K562 (cell line): ENCODE results near the gene HIF1A. TPM values are rescaled to one million over a fixed set of nuclear protein-coding genes. Genes with fewer than 3 reads are reported as not detected.

ENCODE experiments used
- BRD9 ChIP-seq: fragments of 450-650 bp; IDR thresholded peaks from 2 replicates; pipeline ENCODE4 v1.6.1; 2018; ENCODE audit warnings: low read depth; ENCODE audit not compliant: partially characterized antibody
- C11orf30 ChIP-seq: fragments of 450-650 bp; IDR thresholded peaks from 2 replicates; pipeline ENCODE4 v1.6.1; 2016; ENCODE audit warnings: low read depth, mild to moderate bottlenecking
- COPS2 ChIP-seq: fragments of 450-650 bp; conservative IDR thresholded peaks from 2 replicates; pipeline ENCODE4 v1.6.1; 2016; ENCODE audit warnings: mild to moderate bottlenecking, moderate library complexity
- GABPA ChIP-seq: fragments of 200-800 bp; sonication (Bioruptor generic); conservative IDR thresholded peaks from 2 replicates; pipeline ENCODE4 v1.6.1; 2016; ENCODE audit warnings: low read depth, missing genetic modification characterization, missing compliant biosample characterization
- GATAD2A ChIP-seq: fragments of 450-650 bp; IDR thresholded peaks from 2 replicates; pipeline ENCODE4 v1.6.1; 2017
- HCFC1 ChIP-seq: IDR thresholded peaks from 2 replicates; pipeline ENCODE4 v1.6.1; 2012; ENCODE audit warnings: low read depth, low read length, improper control_type of control experiment
- HDAC1 ChIP-seq, 2 experiments: fragments of 450-650 bp; IDR thresholded peaks; 2 replicates each; pipeline ENCODE4 v1.6.1; 2016 to 2017; ENCODE audit warnings: inconsistent platforms in 1 of 2, mild to moderate bottlenecking in 1 of 2, moderate library complexity in 1 of 2
- KDM2B ChIP-seq: fragments of 250-450 bp; sonication (Bioruptor Pico); IDR thresholded peaks from 2 replicates; pipeline ENCODE4 v1.8.0; 2021; ENCODE audit warnings: mild to moderate bottlenecking, moderate library complexity
- NRF1 ChIP-seq, 2 experiments: fragments of 450-650 bp; IDR thresholded peaks in 1 of 2; conservative IDR thresholded peaks in 1 of 2; 2 replicates each; pipeline ENCODE4 v1.6.1; 2014; ENCODE audit warnings: mild to moderate bottlenecking in 2 of 2
- POLR2A ChIP-seq: fragments of 450-650 bp; conservative IDR thresholded peaks from 2 replicates; pipeline ENCODE4 v1.6.1; 2016
- RBBP5 ChIP-seq: fragments of 200-600 bp; sonication (generic); IDR thresholded peaks from 2 replicates; pipeline ENCODE4 v1.6.1; 2012; ENCODE audit warnings: borderline replicate concordance, mild to moderate bottlenecking, low read length, control low read depth, inconsistent platforms; ENCODE audit not compliant: insufficient read depth, poor library complexity, severe bottlenecking
- SIN3A ChIP-seq, 2 experiments: fragments of 150-350 bp in 1 of 2; IDR thresholded peaks; 2 replicates each; pipeline ENCODE4 v1.6.1; 2011 to 2016; ENCODE audit warnings: borderline replicate concordance in 2 of 2, low read depth in 2 of 2, low read length in 2 of 2, mild to moderate bottlenecking in 2 of 2, moderate library complexity in 2 of 2; ENCODE audit not compliant: control insufficient read depth in 1 of 2
- STAT5A ChIP-seq: IDR thresholded peaks from 2 replicates; pipeline ENCODE4 v1.6.1; 2012; ENCODE audit warnings: low read length, inconsistent platforms, borderline replicate concordance
- ZBTB7A ChIP-seq: IDR thresholded peaks from 2 replicates; pipeline ENCODE4 v1.6.1; 2011; ENCODE audit warnings: low read depth, mild to moderate bottlenecking, low read length, moderate library complexity, borderline replicate concordance; ENCODE audit not compliant: control insufficient read depth
- ZNF263 ChIP-seq: sonication (generic); formaldehyde crosslinking; IDR thresholded peaks from 2 replicates; pipeline ENCODE4 v1.8.0; 2022; ENCODE audit warnings: mild to moderate bottlenecking, missing genetic modification reagents, borderline replicate concordance
- ZNF445 ChIP-seq: fragments of 250-450 bp; sonication (Bioruptor Pico); IDR thresholded peaks from 2 replicates; pipeline ENCODE4 v1.4.0; 2020; ENCODE audit warnings: low read depth, mild to moderate bottlenecking, moderate library complexity
- polyA plus RNA-seq, 8 experiments: library from polyadenylated mRNA; depleted of rRNA in 4 of 8; stranded (reverse) in 5 of 8; unstranded in 3 of 8; fragments of >200 nt; fragmentation: Nextera tagmentation in 2 of 8; fragmentation: Illumina TruSeq in 1 of 8; extraction: Ambion mirVana in 2 of 8; extraction: Trizol in 1 of 8; gene quantifications; 2 replicates each; pipeline versions ENCODE4 v1.2.1 to v1.2.3, GENCODE V29; 2011 to 2014; ENCODE audit warnings: inconsistent platforms in 1 of 8, missing spikeins in 1 of 8
- total RNA-seq, 7 experiments: library from RNA; depleted of rRNA in 6 of 7; stranded (reverse); fragments of >200 nt in 6 of 7; fragmentation: Illumina TruSeq in 2 of 7; extraction: Trizol in 2 of 7; gene quantifications; 2 replicates each; pipeline versions ENCODE4 v1.2.1 to v1.2.3, GENCODE V29; 2011 to 2021; ENCODE audit warnings: low replicate concordance in 1 of 7
- TF ChIP-seq, protein P1 (sequence below): fragments of 450-650 bp; formaldehyde crosslinking; IDR thresholded peaks from 2 replicates; pipeline ENCODE4 v1.4.0; 2020; ENCODE audit warnings: mild to moderate bottlenecking, moderate library complexity
- TF ChIP-seq, protein P2 (sequence below): fragments of 250-450 bp; sonication (Bioruptor Pico); IDR thresholded peaks from 2 replicates; pipeline ENCODE4 v1.8.0; 2022; ENCODE audit warnings: moderate library complexity, mild to moderate bottlenecking, inconsistent platforms
- TF ChIP-seq, protein P3 (sequence below): fragments of 250-450 bp; sonication (Bioruptor Pico); IDR thresholded peaks from 2 replicates; pipeline ENCODE4 v1.8.0; 2021; ENCODE audit warnings: borderline replicate concordance, mild to moderate bottlenecking, moderate library complexity; ENCODE audit not compliant: poor library complexity, severe bottlenecking
- TF ChIP-seq, protein P4 (sequence below), 2 experiments: fragments of 450-650 bp; conservative IDR thresholded peaks; 2 replicates each; pipeline ENCODE4 v1.6.1; 2017; ENCODE audit warnings: mild to moderate bottlenecking in 2 of 2, moderate library complexity in 2 of 2
- TF ChIP-seq, protein P5 (sequence below): fragments of 450-650 bp; formaldehyde crosslinking; IDR thresholded peaks from 2 replicates; pipeline ENCODE4 v1.4.0; 2020; ENCODE audit warnings: mild to moderate bottlenecking, moderate library complexity

HIF1A gene
- total and polyA plus RNA-seq, 9 of the 15 experiments (the other 6 are each of a cell fraction or from before 2014, with no cell fraction given) = 5.9 to 35.3 (median 24.2) TPM

DNA sequence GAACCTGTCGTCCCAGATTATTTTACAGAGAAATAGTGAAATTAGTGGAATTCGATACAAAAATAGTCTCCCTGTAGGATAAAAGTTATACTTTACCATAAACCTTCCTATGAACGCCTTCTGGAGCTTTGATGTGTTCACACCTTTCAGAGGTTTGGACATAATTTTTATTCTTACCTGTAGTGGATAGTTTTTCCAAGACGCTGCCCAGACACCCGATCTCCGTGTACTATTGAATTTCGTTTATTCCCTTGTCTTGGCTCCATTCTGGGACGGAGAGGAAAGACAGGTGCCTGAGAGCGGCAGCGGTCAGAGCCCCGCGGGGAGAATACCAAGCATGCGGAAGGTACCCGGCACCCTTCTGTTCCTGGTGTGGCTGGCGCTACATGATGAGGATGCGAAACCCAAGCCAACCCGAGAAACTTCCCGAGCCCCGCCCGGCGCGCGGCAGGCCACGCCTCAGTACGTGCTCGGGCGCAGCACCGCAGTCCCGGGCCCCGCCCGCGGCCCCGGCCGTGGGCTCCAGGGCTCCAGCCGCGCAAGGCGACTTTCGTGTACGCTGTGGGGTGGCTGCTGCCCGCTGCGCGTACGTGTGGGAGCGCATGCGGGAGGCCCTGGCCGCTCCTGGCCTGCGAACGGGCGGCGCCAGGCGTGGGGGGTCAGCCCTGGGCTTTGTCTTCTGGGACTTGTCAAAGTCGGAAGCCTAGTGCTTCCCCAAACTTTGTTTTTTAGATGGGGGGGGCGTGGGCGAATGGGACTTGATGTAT lies 55.6 kb downstream of the HIF1A start (continued):
- peak in 1 of 2 experiments; percentile 56; a peak in 1 of 4 replicates for TF ChIP-seq HDAC1 (IDR thresholded peaks at IDR 0.05)
- peak; percentile 82 to 84 for TF ChIP-seq NRF1 (conservative IDR thresholded peaks at IDR 0.05 in 1 of 2, IDR thresholded peaks at IDR 0.05 in 1 of 2)
- TF ChIP-seq ZNF445 (CRISPR knock-in tag) = no peak
- TF ChIP-seq C11orf30 = 0 out of 2 replicates have a peak, but pooled peaks have one; percentile 6
- TF ChIP-seq HCFC1 = 0 out of 2 replicates have a peak, but pooled peaks have one; percentile 9
- TF ChIP-seq KDM2B (CRISPR knock-in tag) = peak; percentile 31; the same call in 1 of the 2 replicates
- TF ChIP-seq, protein P1, sequence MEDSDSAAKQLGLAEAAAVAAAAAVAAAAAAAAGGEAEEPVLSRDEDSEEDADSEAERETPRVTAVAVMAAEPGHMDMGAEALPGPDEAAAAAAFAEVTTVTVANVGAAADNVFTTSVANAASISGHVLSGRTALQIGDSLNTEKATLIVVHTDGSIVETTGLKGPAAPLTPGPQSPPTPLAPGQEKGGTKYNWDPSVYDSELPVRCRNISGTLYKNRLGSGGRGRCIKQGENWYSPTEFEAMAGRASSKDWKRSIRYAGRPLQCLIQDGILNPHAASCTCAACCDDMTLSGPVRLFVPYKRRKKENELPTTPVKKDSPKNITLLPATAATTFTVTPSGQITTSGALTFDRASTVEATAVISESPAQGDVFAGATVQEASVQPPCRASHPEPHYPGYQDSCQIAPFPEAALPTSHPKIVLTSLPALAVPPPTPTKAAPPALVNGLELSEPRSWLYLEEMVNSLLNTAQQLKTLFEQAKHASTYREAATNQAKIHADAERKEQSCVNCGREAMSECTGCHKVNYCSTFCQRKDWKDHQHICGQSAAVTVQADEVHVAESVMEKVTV = no peak
- 0 out of 2 replicates have a peak, but pooled peaks have one; percentile 49 for TF ChIP-seq GATAD2A
- no peak for TF ChIP-seq ZNF263
- TF ChIP-seq, protein P2, sequence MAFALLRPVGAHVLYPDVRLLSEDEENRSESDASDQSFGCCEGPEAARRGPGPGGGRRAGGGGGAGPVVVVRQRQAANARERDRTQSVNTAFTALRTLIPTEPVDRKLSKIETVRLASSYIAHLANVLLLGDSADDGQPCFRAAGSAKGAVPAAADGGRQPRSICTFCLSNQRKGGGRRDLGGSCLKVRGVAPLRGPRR (CRISPR knock-in tag) = no peak
- TF ChIP-seq, protein P3, sequence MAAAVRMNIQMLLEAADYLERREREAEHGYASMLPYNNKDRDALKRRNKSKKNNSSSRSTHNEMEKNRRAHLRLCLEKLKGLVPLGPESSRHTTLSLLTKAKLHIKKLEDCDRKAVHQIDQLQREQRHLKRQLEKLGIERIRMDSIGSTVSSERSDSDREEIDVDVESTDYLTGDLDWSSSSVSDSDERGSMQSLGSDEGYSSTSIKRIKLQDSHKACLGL (CRISPR knock-in tag) = no peak
- TF ChIP-seq RBBP5 = peak; percentile 76
- TF ChIP-seq, protein P4, sequence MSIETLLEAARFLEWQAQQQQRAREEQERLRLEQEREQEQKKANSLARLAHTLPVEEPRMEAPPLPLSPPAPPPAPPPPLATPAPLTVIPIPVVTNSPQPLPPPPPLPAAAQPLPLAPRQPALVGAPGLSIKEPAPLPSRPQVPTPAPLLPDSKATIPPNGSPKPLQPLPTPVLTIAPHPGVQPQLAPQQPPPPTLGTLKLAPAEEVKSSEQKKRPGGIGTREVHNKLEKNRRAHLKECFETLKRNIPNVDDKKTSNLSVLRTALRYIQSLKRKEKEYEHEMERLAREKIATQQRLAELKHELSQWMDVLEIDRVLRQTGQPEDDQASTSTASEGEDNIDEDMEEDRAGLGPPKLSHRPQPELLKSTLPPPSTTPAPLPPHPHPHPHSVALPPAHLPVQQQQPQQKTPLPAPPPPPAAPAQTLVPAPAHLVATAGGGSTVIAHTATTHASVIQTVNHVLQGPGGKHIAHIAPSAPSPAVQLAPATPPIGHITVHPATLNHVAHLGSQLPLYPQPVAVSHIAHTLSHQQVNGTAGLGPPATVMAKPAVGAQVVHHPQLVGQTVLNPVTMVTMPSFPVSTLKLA (conservative IDR thresholded peaks at IDR 0.05) = peak in 1 of 2 experiments; percentile 18; a peak in 3 of 4 replicates
- no peak for TF ChIP-seq GABPA (tag)
- TF ChIP-seq COPS2 = no peak
- peak in 1 of 2 experiments; percentile 35; a peak in 1 of 4 replicates for TF ChIP-seq SIN3A (IDR thresholded peaks at IDR 0.05; ENCODE audit: borderline replicate concordance in 2 of 2, control insufficient read depth in 1 of 2, low read depth in 2 of 2, low read length in 2 of 2)
- TF ChIP-seq, protein P5, sequence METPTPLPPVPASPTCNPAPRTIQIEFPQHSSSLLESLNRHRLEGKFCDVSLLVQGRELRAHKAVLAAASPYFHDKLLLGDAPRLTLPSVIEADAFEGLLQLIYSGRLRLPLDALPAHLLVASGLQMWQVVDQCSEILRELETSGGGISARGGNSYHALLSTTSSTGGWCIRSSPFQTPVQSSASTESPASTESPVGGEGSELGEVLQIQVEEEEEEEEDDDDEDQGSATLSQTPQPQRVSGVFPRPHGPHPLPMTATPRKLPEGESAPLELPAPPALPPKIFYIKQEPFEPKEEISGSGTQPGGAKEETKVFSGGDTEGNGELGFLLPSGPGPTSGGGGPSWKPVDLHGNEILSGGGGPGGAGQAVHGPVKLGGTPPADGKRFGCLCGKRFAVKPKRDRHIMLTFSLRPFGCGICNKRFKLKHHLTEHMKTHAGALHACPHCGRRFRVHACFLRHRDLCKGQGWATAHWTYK = peak; percentile 58; the same call in 1 of the 2 replicates
- no peak for TF ChIP-seq STAT5A
- TF ChIP-seq ZBTB7A = 0 out of 2 replicates have a peak, but pooled peaks have one; percentile 17
- TF ChIP-seq BRD9 = no peak
- peak; percentile 55; the same call in 1 of the 2 replicates for TF ChIP-seq POLR2A
